ENCODE measurements around the gene MAP7.
"Not testable (repeated sequence)": the region's sequence is repeated elsewhere in the genome, so short reads cannot be mapped to it uniquely, and the experiment has no call there.

Gene MAP7

DNA sequence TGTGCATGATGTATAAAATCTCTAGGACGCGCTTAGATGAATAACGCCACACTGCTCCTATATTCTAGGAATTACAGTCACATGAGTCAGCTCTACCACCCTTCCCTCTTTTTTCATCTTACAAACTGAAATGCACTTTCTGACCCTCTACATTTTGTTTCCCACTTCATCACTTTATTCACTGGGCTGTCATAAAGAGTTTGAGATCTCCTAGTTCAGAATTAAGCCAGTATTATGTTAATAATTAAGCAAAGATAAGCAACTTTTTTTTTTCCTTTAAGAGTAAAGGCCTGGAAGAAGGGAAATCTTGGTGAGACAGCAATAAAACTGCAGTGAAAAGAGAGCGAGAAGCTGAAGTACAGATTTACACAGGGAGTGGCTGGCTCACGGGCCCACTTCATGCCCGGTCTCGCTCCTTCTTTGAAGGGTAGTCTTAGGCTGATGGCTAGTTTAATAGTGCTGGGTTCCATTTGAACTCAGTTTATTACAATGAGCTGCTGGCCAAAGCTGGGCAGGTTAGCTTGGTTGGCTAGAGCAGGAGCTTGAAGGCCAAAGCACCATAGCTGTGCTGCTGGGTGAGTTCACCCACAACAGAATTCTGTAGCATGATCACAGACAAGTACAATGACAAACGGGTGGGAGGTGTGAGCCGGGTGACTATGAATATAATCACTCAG is 110.6 kb downstream of the MAP7 start:
- no peak overlapping the region for H3K27ac Mint-ChIP-seq

GRCh38 chr6:136438441-136438840 is 111.8 kb downstream of the MAP7 start:
- CTCF ChIA-PET = no interaction called here
- Mint-ChIP-seq H3K4me1 (no peaks in the 10 kb centered on the region), H3K27me3 (peaks cover 10% of the 10 kb centered on the region), H3K27ac (no peak overlapping the region), H3K4me3 (no peak overlapping the region), H3K9me3 (no peaks in the 10 kb centered on the region), H3K36me3 (no peaks in the 10 kb centered on the region)
- DNase-seq = no peak

More for the DNA sequence above, 110.6 kb downstream of the MAP7 start:
- H3K4me1 Mint-ChIP-seq = no peaks in the 10 kb centered on the region
- no peaks in the 10 kb centered on the region for H3K36me3 Mint-ChIP-seq
- DNase-seq = no peak
- H3K9me3 Mint-ChIP-seq = no peaks in the 10 kb centered on the region
- no peak overlapping the region for H3K4me3 Mint-ChIP-seq
- CTCF ChIA-PET = no interaction called here
- peaks cover 1% of the 10 kb centered on the region for H3K27me3 Mint-ChIP-seq

- Mint-ChIP-seq H3K4me3 (no peak overlapping the region), H3K27ac (no peak overlapping the region), H3K36me3 (no peaks in the 10 kb centered on the region), H3K9me3 (no peaks in the 10 kb centered on the region), H3K4me1 (no peaks in the 10 kb centered on the region), H3K27me3 (peaks cover 11% of the 10 kb centered on the region)
- CTCF ChIA-PET = interaction anchor here (1.0 kb wide), 1 partner anchor 17 kb away, joined by 3 read pairs; no protein-coding TSS in a partner anchor
- no peak for DNase-seq
Observed at GRCh38 chr6:136437246-136437645, 113.0 kb downstream of the MAP7 start.

- Mint-ChIP-seq H3K36me3 (no peaks in the 10 kb centered on the region), H3K27me3 (peaks cover 11% of the 10 kb centered on the region), H3K4me1 (no peaks in the 10 kb centered on the region), H3K27ac (no peak overlapping the region), H3K9me3 (no peaks in the 10 kb centered on the region), H3K4me3 (no peak overlapping the region)
- no peak for DNase-seq
- CTCF ChIA-PET = no interaction called here
Observed at GRCh38 chr6:136435101-136435500, 115.1 kb downstream of the MAP7 start.

- DNase-seq, H3K4me1 Mint-ChIP-seq, H3K9me3 Mint-ChIP-seq, H3K36me3 Mint-ChIP-seq, H3K27ac Mint-ChIP-seq, CTCF ChIA-PET, H3K4me3 Mint-ChIP-seq: not testable (repeated sequence)
- H3K27me3 Mint-ChIP-seq = peaks cover 11% of the 10 kb centered on the region
Observed at GRCh38 chr6:136431306-136431705, 118.9 kb downstream of the MAP7 start.

DNA sequence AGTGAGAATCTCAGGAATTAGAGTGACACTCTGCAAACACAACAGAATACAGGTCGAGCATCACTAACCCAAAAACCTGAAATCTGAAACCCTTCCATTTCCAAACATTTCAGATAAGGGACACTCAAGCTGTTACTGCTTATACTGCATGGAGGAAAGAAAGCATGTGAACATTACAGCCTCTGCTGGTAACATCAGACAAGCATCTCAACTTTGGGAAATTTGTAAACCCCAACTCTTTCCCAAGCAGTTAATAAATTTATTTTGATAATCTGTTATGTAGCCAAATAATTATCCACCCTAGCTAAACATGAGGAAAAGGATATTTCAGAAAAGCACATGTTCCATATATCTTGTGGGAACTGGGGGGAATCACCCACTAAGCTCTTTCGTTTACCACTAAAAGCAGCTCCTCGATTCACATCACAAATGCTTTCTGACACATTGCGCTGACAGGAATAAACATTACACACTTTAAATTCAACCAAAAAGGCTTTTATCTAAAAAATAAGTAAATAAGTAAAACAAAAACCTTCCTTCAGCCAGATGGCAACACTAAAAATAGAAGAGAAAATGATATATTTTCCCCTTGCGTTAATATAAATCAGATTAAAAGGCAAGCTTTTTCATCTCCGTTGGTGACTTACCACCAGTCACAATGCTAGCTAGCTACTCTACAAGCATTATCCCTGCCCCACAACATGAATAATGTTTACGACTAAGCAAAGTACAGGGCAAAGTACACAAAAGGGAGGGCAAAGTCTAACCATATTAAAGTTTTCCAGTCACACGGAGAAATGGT is 120.8 kb downstream of the MAP7 start:
- CTCF ChIA-PET = no interaction called here
- Mint-ChIP-seq H3K4me1 (no peaks in the 10 kb centered on the region), H3K36me3 (no peaks in the 10 kb centered on the region), H3K27ac (no peak overlapping the region), H3K27me3 (peaks cover 8% of the 10 kb centered on the region), H3K9me3 (no peaks in the 10 kb centered on the region), H3K4me3 (no peak overlapping the region)
- DNase-seq = no peak

GRCh38 chr6:136427378-136427717 is 122.9 kb downstream of the MAP7 start:
- no peak overlapping the region for H3K4me3 Mint-ChIP-seq
- H3K36me3 Mint-ChIP-seq = no peaks in the 10 kb centered on the region
- DNase-seq = no peak
- no peaks in the 10 kb centered on the region for H3K9me3 Mint-ChIP-seq
- no peaks in the 10 kb centered on the region for H3K27me3 Mint-ChIP-seq
- H3K4me1 Mint-ChIP-seq = no peaks in the 10 kb centered on the region
- no peak overlapping the region for H3K27ac Mint-ChIP-seq
- CTCF ChIA-PET = no interaction called here

DNA sequence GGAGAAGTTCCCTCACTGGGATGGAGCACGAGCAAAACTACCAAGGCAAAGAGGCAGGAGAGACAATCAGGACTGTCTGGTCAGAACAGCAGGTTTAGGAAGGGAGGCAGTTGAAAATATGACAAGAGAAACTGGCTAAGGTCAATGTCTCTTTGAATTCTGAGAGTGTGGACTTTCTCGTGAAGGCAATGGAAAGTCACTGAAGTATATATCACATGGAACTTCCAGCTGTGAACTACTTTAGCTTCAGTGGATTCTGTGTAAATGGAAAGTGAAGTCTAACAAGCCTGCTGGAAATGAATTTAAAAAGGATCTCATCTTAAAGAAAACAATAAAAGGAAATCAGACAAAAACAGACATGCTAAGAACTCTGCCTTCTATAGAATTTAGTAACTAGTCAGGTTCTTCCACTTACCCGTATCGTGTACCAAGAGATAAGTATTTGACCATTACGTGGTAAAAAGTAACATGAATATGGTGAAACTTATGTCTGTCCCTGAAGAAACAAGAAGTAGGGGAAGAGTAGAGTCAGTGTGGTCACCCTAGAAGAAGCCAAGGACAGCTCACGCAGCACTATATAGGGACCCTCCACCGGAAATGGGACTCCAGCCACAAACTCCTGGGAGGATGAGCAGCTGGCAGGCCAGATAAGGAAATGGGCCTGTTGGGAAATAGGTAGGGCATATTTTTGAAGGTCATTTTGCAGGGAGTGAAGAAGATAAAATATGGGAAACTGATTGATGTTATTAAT is 123.4 kb downstream of the MAP7 start:
- no peaks in the 10 kb centered on the region for H3K27me3 Mint-ChIP-seq
- H3K4me1 Mint-ChIP-seq = no peaks in the 10 kb centered on the region
- CTCF ChIA-PET = no interaction called here
- no peaks in the 10 kb centered on the region for H3K36me3 Mint-ChIP-seq
- DNase-seq = no peak
- H3K27ac Mint-ChIP-seq = no peak overlapping the region
- H3K9me3 Mint-ChIP-seq = no peaks in the 10 kb centered on the region
- H3K4me3 Mint-ChIP-seq = no peak overlapping the region

DNA sequence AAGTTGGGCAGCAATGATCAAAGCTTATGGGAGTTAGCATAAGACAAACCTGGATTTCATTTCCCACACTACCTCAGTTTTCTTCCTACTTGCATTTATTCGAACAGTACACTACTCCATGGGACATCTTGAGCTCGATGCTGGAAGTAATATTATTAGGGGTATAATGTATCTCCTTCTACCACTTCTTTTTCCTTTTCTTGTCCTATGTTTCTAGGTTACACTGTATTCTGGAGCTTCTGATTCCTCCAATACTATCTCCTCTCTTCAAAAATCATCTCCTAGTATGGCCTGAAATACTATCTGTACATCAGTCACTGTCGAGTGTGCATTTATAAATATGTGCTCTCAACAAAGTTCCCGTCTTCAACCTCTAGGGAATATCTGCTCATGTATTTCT is 124.4 kb downstream of the MAP7 start:
- no peak overlapping the region for H3K4me3 Mint-ChIP-seq
- H3K4me1 Mint-ChIP-seq = no peaks in the 10 kb centered on the region
- DNase-seq = no peak
- no peaks in the 10 kb centered on the region for H3K27me3 Mint-ChIP-seq
- no peaks in the 10 kb centered on the region for H3K9me3 Mint-ChIP-seq
- H3K27ac Mint-ChIP-seq = no peak overlapping the region
- CTCF ChIA-PET = no interaction called here
- no peaks in the 10 kb centered on the region for H3K36me3 Mint-ChIP-seq

DNA sequence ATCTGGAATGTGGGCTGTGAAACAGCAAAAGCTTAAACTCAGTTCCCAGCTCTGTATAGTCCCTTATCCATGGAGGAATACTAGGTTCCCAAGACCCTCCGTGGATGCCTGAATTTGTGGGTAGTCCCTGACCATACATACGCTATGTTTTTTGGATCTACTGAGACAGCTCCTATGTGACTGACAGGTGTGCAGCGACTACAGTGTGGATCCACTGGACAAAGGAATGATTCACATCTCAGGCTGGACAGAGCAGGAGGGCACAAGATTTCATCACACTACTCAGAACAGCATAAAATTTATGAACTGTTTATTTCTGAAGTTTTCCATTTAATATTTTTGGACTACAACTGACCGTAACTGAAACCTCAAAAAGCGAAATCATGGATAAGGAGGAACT is 125.3 kb downstream of the MAP7 start:
- no peak overlapping the region for H3K27ac Mint-ChIP-seq
- H3K36me3 Mint-ChIP-seq = no peaks in the 10 kb centered on the region
- no peaks in the 10 kb centered on the region for H3K9me3 Mint-ChIP-seq
- H3K27me3 Mint-ChIP-seq = no peaks in the 10 kb centered on the region
- CTCF ChIA-PET = no interaction called here
- no peaks in the 10 kb centered on the region for H3K4me1 Mint-ChIP-seq
- DNase-seq = no peak
- H3K4me3 Mint-ChIP-seq = no peak overlapping the region

- no peaks in the 10 kb centered on the region for H3K36me3 Mint-ChIP-seq
- no peaks in the 10 kb centered on the region for H3K4me1 Mint-ChIP-seq
- H3K27me3 Mint-ChIP-seq = no peaks in the 10 kb centered on the region
- H3K27ac Mint-ChIP-seq = no peak overlapping the region
- CTCF ChIA-PET = no interaction called here
- DNase-seq = no peak
- no peak overlapping the region for H3K4me3 Mint-ChIP-seq
- H3K9me3 Mint-ChIP-seq = no peaks in the 10 kb centered on the region
Observed at GRCh38 chr6:136424450-136424849, 125.8 kb downstream of the MAP7 start.

DNA sequence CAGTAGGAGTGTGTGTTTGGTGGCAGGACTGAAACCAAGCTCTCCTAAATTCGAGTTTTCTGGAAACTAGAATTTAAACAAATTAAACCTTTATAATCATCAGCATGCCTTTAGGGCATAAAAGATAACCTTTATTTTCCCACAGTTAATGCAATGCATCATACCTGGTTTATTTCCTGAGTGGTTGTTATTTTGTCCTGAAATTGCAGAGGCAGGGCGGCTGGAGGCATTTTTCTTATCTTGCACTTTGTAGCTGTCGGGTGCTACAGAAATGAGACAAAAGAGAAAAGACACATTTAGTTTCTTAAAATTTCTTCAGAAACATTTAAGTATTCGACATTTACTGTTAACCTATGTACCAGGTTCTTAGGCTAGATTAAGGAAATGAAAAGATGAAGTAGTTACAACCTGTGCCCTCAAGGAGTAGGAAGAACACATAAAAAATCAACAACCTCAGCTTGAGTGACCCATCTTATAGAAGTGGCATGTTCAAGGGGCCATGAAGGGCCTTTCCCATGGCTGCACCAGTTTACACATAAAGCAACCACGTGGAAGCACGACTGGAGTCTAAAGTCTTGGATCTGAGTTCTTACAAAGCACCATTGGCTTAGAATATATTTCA is 128.6 kb downstream of the MAP7 start:
- CTCF ChIA-PET = no interaction called here
- H3K9me3 Mint-ChIP-seq = no peaks in the 10 kb centered on the region
- no peak overlapping the region for H3K27ac Mint-ChIP-seq
- no peaks in the 10 kb centered on the region for H3K4me1 Mint-ChIP-seq
- no peaks in the 10 kb centered on the region for H3K36me3 Mint-ChIP-seq
- no peak for DNase-seq
- no peaks in the 10 kb centered on the region for H3K27me3 Mint-ChIP-seq
- no peak overlapping the region for H3K4me3 Mint-ChIP-seq

DNA sequence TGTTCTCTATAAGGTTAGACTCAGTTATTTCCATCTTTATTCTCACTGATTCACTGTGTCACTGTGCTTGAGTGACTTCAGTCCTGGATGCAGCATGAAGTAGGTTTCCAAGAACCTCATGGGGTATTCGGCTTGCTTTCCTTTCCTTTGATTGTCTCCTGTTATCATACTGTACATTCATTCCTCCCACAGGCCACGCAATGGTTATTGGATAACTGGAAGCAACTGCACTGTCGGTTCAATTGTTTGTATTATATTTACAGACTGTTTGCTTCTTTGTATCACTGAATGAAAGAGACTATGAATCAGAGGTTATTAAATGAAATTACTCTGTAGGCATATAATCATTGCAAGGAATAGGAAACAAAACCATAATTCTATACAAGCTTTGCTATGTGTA is 129.4 kb downstream of the MAP7 start:
- DNase-seq = no peak
- H3K4me1 Mint-ChIP-seq = no peaks in the 10 kb centered on the region
- no peak overlapping the region for H3K27ac Mint-ChIP-seq
- H3K4me3 Mint-ChIP-seq = no peak overlapping the region
- H3K9me3 Mint-ChIP-seq = no peaks in the 10 kb centered on the region
- no peaks in the 10 kb centered on the region for H3K36me3 Mint-ChIP-seq
- CTCF ChIA-PET = interaction anchor here (0.7 kb wide), 1 partner anchor 16 kb away, joined by 3 read pairs; no protein-coding TSS in a partner anchor
- H3K27me3 Mint-ChIP-seq = no peaks in the 10 kb centered on the region

DNA sequence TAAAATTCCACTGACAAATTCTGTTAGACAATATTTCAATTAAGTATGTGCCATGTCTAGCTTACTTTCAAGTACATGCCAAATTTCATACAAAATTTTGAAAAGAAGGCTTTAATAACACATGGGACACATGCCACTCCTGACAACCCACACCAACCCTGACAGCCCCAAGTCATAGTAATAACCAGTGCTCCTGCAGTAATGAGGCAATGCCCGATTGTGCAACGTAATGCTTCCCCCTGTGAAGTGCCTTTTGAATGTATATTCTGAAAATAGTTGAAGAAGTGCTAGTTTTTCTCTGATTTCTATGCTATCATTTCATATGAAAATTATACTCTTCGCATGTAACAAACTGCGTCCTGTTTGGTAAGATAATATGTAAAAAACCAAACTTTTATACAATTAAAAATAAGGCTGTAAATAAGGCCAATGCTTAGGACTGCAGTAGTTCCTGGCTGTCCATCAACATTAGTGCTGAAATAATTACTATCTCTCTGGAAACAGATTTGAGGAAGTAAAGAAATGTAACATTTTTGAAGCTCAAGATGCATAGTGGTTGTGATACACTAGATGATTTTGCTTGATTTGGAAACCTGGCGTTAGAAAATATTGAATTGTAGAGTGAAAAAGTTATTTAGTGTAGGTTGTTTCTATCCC is 134.7 kb downstream of the MAP7 start:
- DNase-seq = no peak
- no peaks in the 10 kb centered on the region for H3K4me1 Mint-ChIP-seq
- H3K27ac Mint-ChIP-seq = no peak overlapping the region
- H3K9me3 Mint-ChIP-seq = no peaks in the 10 kb centered on the region
- CTCF ChIA-PET = interaction anchor here (0.7 kb wide), 1 partner anchor 636 kb away, joined by 4 read pairs; no protein-coding TSS in a partner anchor
- no peaks in the 10 kb centered on the region for H3K36me3 Mint-ChIP-seq
- H3K4me3 Mint-ChIP-seq = no peak overlapping the region
- H3K27me3 Mint-ChIP-seq = no peaks in the 10 kb centered on the region

Measured in activated naive CD4-positive, alpha-beta T cell treated with anti-CD3 and anti-CD28 coated beads, Interleukin-2, amount 10 ng/mL, durations not matched to agents 7 days and 5 days (primary cell).